ENCODE data around the gene PCBP2.
"Not testable (repeated sequence)": the region's sequence is repeated elsewhere in the genome, so short reads cannot be mapped to it uniquely, and the experiment has no call there.

PCBP2 gene

GRCh38 chr12:53468282-53468681 lies 16.4 kb downstream of the PCBP2 start:
- no peak for DNase-seq (ENCODE audit: extremely low read depth in 1 of 2, low read depth in 1 of 2)

- no peak for DNase-seq (ENCODE audit: extremely low read depth in 1 of 2, low read depth in 1 of 2)
Observed at GRCh38 chr12:53472056-53472582, 20.2 kb downstream of the PCBP2 start.

- DNase-seq (ENCODE audit: extremely low read depth in 1 of 2, low read depth in 1 of 2) = no peak
Observed at GRCh38 chr12:53474077-53474476, 22.2 kb downstream of the PCBP2 start.

- DNase-seq (ENCODE audit: extremely low read depth in 1 of 2, low read depth in 1 of 2) = no peak
Observed at GRCh38 chr12:53474819-53475218, 22.9 kb downstream of the PCBP2 start.

GRCh38 chr12:53476769-53477209 lies 24.9 kb downstream of the PCBP2 start:
- no peak for DNase-seq (ENCODE audit: extremely low read depth in 1 of 2, low read depth in 1 of 2)

GRCh38 chr12:53478865-53479264 lies 27.0 kb downstream of the PCBP2 start:
- DNase-seq (ENCODE audit: extremely low read depth in 1 of 2, low read depth in 1 of 2) = no peak

GRCh38 chr12:53479331-53479730 lies 27.4 kb downstream of the PCBP2 start:
- no peak for DNase-seq (ENCODE audit: extremely low read depth in 1 of 2, low read depth in 1 of 2)

GRCh38 chr12:53480491-53481442 lies 28.9 kb downstream of the PCBP2 start:
- no peak for DNase-seq (ENCODE audit: extremely low read depth in 1 of 2, low read depth in 1 of 2)

- DNase-seq (ENCODE audit: extremely low read depth in 1 of 2, low read depth in 1 of 2) = not testable (repeated sequence)
Observed at GRCh38 chr12:53481458-53481857, 29.6 kb downstream of the PCBP2 start.

GRCh38 chr12:53481939-53482586 lies 30.2 kb downstream of the PCBP2 start:
- no peak for DNase-seq (ENCODE audit: extremely low read depth in 1 of 2, low read depth in 1 of 2)

GRCh38 chr12:53482626-53483168 lies 30.8 kb downstream of the PCBP2 start:
- no peak for DNase-seq (ENCODE audit: extremely low read depth in 1 of 2, low read depth in 1 of 2)

- DNase-seq (ENCODE audit: extremely low read depth in 1 of 2, low read depth in 1 of 2) = no peak
Observed at GRCh38 chr12:53483225-53483978, 31.5 kb downstream of the PCBP2 start.

- DNase-seq (ENCODE audit: extremely low read depth in 1 of 2, low read depth in 1 of 2) = no peak
Observed at GRCh38 chr12:53483979-53484377, 32.1 kb downstream of the PCBP2 start.

- DNase-seq (ENCODE audit: extremely low read depth in 1 of 2, low read depth in 1 of 2) = no peak
Observed at GRCh38 chr12:53484686-53485575, 33.0 kb downstream of the PCBP2 start.

GRCh38 chr12:53485955-53486735 lies 34.2 kb downstream of the PCBP2 start:
- no peak for DNase-seq (ENCODE audit: extremely low read depth in 1 of 2, low read depth in 1 of 2)

- no peak for DNase-seq (ENCODE audit: extremely low read depth in 1 of 2, low read depth in 1 of 2)
Observed at GRCh38 chr12:53486736-53487487, 35.0 kb downstream of the PCBP2 start.

- no peak for DNase-seq (ENCODE audit: extremely low read depth in 1 of 2, low read depth in 1 of 2)
Observed at GRCh38 chr12:53489242-53489864, 37.5 kb downstream of the PCBP2 start.

GRCh38 chr12:53492188-53492587 lies 40.3 kb downstream of the PCBP2 start:
- no peak for DNase-seq (ENCODE audit: extremely low read depth in 1 of 2, low read depth in 1 of 2)

All from activated CD8-positive, alpha-beta memory T cell treated with anti-CD3 and anti-CD28 coated beads for 1 hour (primary cell).